HG03469 (cell line): ENCODE data around the gene RNF19B.

Source experiments
- ATAC-seq: cut with Tn5 transposase; IDR thresholded peaks from one replicate; pipeline ENCODE4 v1.9.1; 2021; ENCODE audit warnings: mild to moderate bottlenecking, moderate library complexity, moderate number of reproducible peaks; ENCODE audit not compliant: unreplicated experiment

The RNF19B gene

GRCh38 chr1:32890516-32891240, 73.9 kb downstream of the RNF19B start:
- no peak for ATAC-seq

GRCh38 chr1:32889731-32890278, 74.8 kb downstream of the RNF19B start:
- ATAC-seq = no peak

GRCh38 chr1:32888677-32889420, 75.8 kb downstream of the RNF19B start:
- no peak for ATAC-seq

GRCh38 chr1:32888134-32888533, 76.5 kb downstream of the RNF19B start:
- no peak for ATAC-seq

GRCh38 chr1:32887623-32888022, 77.0 kb downstream of the RNF19B start:
- no peak for ATAC-seq

- ATAC-seq = no peak
Observed at GRCh38 chr1:32886828-32887414, 77.7 kb downstream of the RNF19B start.
